ENCODE measurements around the gene RPAP2. TPM values are rescaled to one million over a fixed set of nuclear protein-coding genes. Genes with fewer than 3 reads are reported as not detected.
"Not testable (repeated sequence)": the region's sequence is repeated elsewhere in the genome, so short reads cannot be mapped to it uniquely, and the experiment has no call there.

Gene RPAP2
- total and polyA plus RNA-seq, 2 donors (not counting 1 experiment from before 2014, with no cell fraction given), result 5.6 to 13.3 TPM

DNA sequence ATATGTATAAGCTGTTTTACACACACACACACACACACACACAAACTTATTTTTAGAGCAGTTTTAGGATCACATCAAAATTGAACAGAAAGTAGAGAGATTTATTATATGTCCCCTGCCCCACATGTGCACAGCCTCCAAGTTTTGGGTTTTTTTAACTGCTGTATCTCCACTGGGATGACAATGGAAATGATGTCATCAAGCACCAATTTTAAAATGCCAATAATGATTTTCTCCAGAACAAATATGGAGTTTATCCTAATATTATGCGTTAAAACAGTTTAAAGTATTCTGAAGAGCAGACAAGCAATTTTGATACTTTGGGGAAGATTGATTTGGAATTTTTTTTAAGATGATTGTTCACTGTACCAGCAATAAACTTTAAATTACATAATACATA lies 131.2 kb downstream of the RPAP2 start:
- no peak overlapping the region for H3K9ac ChIP-seq (ENCODE audit: insufficient read depth, low read length)
- no peaks in the 10 kb centered on the region for H3K4me1 ChIP-seq (ENCODE audit: control insufficient read depth, extremely low read depth, insufficient read depth, low read length)

DNA sequence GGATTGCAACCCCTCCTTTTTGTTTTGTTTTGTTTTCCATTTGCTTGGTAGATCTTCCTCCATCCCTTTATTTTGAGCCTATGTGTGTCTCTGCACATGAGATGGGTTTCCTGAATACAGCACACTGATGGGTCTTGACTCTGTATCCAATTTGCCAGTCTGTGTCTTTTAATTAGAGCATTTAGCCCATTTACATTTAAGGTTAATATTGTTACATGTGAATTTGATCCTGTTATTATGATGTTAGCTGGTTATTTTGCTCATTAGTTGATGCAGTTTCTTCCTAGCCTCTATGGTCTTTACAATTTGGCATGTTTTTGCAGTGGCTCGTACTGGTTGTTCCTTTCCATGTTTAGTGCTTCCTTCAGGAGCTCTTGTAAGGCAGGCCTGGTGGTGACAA lies 135.7 kb downstream of the RPAP2 start:
- H3K9me3 ChIP-seq (ENCODE audit: control insufficient read depth, insufficient read depth, low read depth, low read length); H3K27me3 ChIP-seq (ENCODE audit: control insufficient read depth, insufficient read depth, low read length); H3K79me2 ChIP-seq (ENCODE audit: control insufficient read depth, insufficient read depth, low read length); H3K4me2 ChIP-seq (ENCODE audit: extremely low read depth, insufficient read depth, low read length); H3K9ac ChIP-seq (ENCODE audit: insufficient read depth, low read length); DNase-seq (ENCODE audit: low read depth in 2 of 2); H2AFZ ChIP-seq (ENCODE audit: low read length); H3K27ac ChIP-seq (ENCODE audit: insufficient read depth, low read length); H3K4me1 ChIP-seq (ENCODE audit: control insufficient read depth, extremely low read depth, insufficient read depth, low read length); H3K4me3 ChIP-seq (replicated peaks in 1 of 4; ENCODE audit: control extremely low read depth in 1 of 4, insufficient read depth in 1 of 4, low read depth in 3 of 4, low read length in 4 of 4); H3K36me3 ChIP-seq (ENCODE audit: control insufficient read depth, insufficient read depth, low read length); H4K20me1 ChIP-seq (ENCODE audit: control insufficient read depth, extremely low read depth, insufficient read depth, low read length): not testable (repeated sequence)

More for the DNA sequence above, 131.2 kb downstream of the RPAP2 start:
- no peak overlapping the region for H3K27ac ChIP-seq (ENCODE audit: insufficient read depth, low read length)
- H3K36me3 ChIP-seq (ENCODE audit: control insufficient read depth, insufficient read depth, low read length), result no peaks in the 10 kb centered on the region
- H3K27me3 ChIP-seq (ENCODE audit: control insufficient read depth, insufficient read depth, low read length), result no peaks in the 10 kb centered on the region
- no peak for DNase-seq (ENCODE audit: low read depth in 2 of 2)
- no peak for TF ChIP-seq EZH2 (IDR thresholded peaks at IDR 0.05; ENCODE audit: low read length, missing control alignments)
- TF ChIP-seq, protein P1, sequence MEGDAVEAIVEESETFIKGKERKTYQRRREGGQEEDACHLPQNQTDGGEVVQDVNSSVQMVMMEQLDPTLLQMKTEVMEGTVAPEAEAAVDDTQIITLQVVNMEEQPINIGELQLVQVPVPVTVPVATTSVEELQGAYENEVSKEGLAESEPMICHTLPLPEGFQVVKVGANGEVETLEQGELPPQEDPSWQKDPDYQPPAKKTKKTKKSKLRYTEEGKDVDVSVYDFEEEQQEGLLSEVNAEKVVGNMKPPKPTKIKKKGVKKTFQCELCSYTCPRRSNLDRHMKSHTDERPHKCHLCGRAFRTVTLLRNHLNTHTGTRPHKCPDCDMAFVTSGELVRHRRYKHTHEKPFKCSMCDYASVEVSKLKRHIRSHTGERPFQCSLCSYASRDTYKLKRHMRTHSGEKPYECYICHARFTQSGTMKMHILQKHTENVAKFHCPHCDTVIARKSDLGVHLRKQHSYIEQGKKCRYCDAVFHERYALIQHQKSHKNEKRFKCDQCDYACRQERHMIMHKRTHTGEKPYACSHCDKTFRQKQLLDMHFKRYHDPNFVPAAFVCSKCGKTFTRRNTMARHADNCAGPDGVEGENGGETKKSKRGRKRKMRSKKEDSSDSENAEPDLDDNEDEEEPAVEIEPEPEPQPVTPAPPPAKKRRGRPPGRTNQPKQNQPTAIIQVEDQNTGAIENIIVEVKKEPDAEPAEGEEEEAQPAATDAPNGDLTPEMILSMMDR (conservative IDR thresholded peaks at IDR 0.05 in 1 of 2, IDR thresholded peaks at IDR 0.05 in 1 of 2; ENCODE audit: low read depth in 1 of 2, low read length in 2 of 2), result no peak
- no peaks in the 10 kb centered on the region for H3K79me2 ChIP-seq (ENCODE audit: control insufficient read depth, insufficient read depth, low read length)
- no peak overlapping the region for H3K4me3 ChIP-seq (replicated peaks in 1 of 4; ENCODE audit: control extremely low read depth in 1 of 4, insufficient read depth in 1 of 4, low read depth in 3 of 4, low read length in 4 of 4)
- no peaks in the 10 kb centered on the region for H4K20me1 ChIP-seq (ENCODE audit: control insufficient read depth, extremely low read depth, insufficient read depth, low read length)
- no peaks in the 10 kb centered on the region for H3K9me3 ChIP-seq (ENCODE audit: control insufficient read depth, insufficient read depth, low read depth, low read length)
- H3K4me2 ChIP-seq (ENCODE audit: extremely low read depth, insufficient read depth, low read length), result no peak overlapping the region
- H2AFZ ChIP-seq (ENCODE audit: low read length), result no peak overlapping the region

DNA sequence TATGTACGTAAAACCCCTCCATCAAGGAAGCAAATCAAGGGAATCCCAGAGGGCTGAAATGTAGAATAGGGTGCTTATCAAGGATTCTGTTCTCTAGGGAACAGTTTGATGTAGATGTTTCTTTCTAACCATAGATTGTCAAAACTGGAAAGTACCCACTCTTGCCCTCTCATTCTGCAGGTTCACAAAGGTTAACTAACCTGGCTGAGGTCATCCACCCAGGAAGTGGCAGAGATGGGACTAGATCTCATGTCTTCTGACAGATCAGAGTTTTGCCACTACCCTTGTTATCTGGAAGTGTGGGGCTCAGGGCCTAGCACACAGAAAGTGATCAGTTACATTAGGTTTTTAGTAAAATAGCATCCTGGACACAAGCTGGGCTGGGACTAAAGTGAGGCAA lies 140.4 kb downstream of the RPAP2 start:
- Histone ChIP-seq H3K4me1 (ENCODE audit: control insufficient read depth, extremely low read depth, insufficient read depth, low read length) (no peaks in the 10 kb centered on the region), H3K4me2 (ENCODE audit: extremely low read depth, insufficient read depth, low read length) (no peak overlapping the region), H2AFZ (ENCODE audit: low read length) (no peak overlapping the region), H4K20me1 (ENCODE audit: control insufficient read depth, extremely low read depth, insufficient read depth, low read length) (no peaks in the 10 kb centered on the region), H3K27me3 (ENCODE audit: control insufficient read depth, insufficient read depth, low read length) (no peaks in the 10 kb centered on the region), H3K27ac (ENCODE audit: insufficient read depth, low read length) (no peak overlapping the region), H3K36me3 (ENCODE audit: control insufficient read depth, insufficient read depth, low read length) (no peaks in the 10 kb centered on the region), H3K9ac (ENCODE audit: insufficient read depth, low read length) (no peak overlapping the region), H3K79me2 (ENCODE audit: control insufficient read depth, insufficient read depth, low read length) (no peaks in the 10 kb centered on the region), H3K9me3 (ENCODE audit: control insufficient read depth, insufficient read depth, low read depth, low read length) (no peaks in the 10 kb centered on the region), H3K4me3 (replicated peaks in 1 of 4; ENCODE audit: control extremely low read depth in 1 of 4, insufficient read depth in 1 of 4, low read depth in 3 of 4, low read length in 4 of 4) (no peak overlapping the region)
- TF ChIP-seq, protein P1 (conservative IDR thresholded peaks at IDR 0.05 in 1 of 2, IDR thresholded peaks at IDR 0.05 in 1 of 2; ENCODE audit: low read depth in 1 of 2, low read length in 2 of 2), result no peak
- no peak for TF ChIP-seq EZH2 (IDR thresholded peaks at IDR 0.05; ENCODE audit: low read length, missing control alignments)
- no peak for DNase-seq (ENCODE audit: low read depth in 2 of 2)
